ENCODE measurements around the gene MED26. TPM values are rescaled to one million over a fixed set of nuclear protein-coding genes. Genes with fewer than 3 reads are reported as not detected.

The MED26 gene
- total RNA-seq, 2 donors from 2014 or later = 10.8 to 11.8 TPM

DNA sequence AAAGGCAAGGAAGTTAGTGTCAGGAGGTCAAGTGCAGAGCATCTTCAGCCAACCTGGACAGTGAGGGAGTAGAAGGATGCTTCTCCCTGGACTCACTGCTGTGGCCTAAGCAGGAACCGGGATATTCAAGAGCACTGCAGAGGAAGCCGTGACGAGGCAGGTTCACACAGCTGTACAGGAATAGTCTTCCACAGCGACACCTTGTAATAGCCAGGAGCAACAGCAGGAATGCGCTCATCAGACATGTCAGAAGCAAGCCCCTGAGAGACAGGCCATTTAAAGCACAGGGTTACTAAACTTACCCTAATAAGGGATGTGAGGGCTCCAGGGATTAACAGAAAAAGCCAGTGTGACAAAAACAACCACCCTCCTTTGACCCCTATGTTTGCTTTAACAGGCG lies 3.5 kb upstream of the MED26 start:
- Histone ChIP-seq H3K4me3 (ENCODE audit: low read length) (no peak overlapping the region), H3K36me3 (ENCODE audit: control insufficient read depth, insufficient read depth, low read length) (peaks cover 37% of the 10 kb centered on the region), H3K4me1 (ENCODE audit: control insufficient read depth, insufficient read depth, low read length) (peaks cover 4% of the 10 kb centered on the region), H3K9ac (ENCODE audit: extremely low read depth, low read length, poor library complexity, severe bottlenecking) (no peak overlapping the region), H3K9me3 (ENCODE audit: control insufficient read depth, low read length) (no peaks in the 10 kb centered on the region), H3K27ac (ENCODE audit: low read depth, low read length) (no peak overlapping the region), H3K27me3 (ENCODE audit: control insufficient read depth, insufficient read depth, low read length, poor library complexity, severe bottlenecking) (no peaks in the 10 kb centered on the region)
- TF ChIP-seq, protein P1, sequence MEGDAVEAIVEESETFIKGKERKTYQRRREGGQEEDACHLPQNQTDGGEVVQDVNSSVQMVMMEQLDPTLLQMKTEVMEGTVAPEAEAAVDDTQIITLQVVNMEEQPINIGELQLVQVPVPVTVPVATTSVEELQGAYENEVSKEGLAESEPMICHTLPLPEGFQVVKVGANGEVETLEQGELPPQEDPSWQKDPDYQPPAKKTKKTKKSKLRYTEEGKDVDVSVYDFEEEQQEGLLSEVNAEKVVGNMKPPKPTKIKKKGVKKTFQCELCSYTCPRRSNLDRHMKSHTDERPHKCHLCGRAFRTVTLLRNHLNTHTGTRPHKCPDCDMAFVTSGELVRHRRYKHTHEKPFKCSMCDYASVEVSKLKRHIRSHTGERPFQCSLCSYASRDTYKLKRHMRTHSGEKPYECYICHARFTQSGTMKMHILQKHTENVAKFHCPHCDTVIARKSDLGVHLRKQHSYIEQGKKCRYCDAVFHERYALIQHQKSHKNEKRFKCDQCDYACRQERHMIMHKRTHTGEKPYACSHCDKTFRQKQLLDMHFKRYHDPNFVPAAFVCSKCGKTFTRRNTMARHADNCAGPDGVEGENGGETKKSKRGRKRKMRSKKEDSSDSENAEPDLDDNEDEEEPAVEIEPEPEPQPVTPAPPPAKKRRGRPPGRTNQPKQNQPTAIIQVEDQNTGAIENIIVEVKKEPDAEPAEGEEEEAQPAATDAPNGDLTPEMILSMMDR (conservative IDR thresholded peaks at IDR 0.05) = no peak
- Mint-ChIP-seq H3K4me3 (no peak overlapping the region), H3K9me3 (no peaks in the 10 kb centered on the region), H3K36me3 (ENCODE audit: low read depth) (peaks cover 36% of the 10 kb centered on the region), H3K27ac (no peak overlapping the region), H3K4me1 (peaks cover 8% of the 10 kb centered on the region), H3K27me3 (ENCODE audit: insufficient read depth) (no peaks in the 10 kb centered on the region)
- 96 to 99% methylated on average over 5 to 6 of the region's 6 CpGs for WGBS, 2 experiments (ENCODE audit: insufficient coverage in 1 of 2, insufficient read length in 1 of 2)
- DNase-seq = no peak

DNA sequence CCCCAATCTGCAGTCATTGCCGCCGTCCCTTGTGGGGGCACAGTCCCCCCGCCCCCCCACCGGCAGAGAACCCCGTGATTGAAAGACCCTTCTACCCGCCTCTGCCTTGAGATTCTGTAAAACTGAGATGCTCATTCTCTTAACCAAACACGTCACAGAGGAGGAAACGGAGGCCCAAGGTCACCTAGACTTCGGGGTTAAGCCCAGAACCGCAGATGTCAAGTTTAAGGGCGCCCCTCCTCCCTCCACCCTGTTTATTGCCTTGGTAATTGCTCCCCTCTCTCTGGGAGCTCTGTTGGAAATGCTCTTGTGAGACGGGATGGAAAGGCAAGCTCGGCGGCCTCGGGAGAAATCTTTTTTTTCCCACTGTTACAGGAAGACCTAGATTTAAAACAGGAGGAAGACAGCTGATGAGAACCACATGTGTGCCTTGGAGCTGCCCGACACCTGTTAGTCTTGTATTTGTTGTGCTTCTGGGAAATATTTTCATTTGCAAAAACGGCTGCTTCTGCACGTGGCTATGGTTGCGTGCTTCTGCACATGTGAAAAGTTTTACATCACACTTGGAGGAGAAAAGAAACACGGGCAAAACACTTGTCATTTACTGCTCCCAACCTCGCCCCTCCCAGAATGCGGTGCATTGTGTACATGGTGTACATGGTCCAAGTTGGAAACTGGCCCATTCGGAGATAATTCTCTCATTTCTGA lies 1.1 kb upstream of the MED26 start:
- 37 to 40% methylated on average over 17 to 23 of the region's 23 CpGs for whole genome bisulfite sequencing, 2 experiments (ENCODE audit: insufficient coverage in 1 of 2, insufficient read length in 1 of 2)
- peak overlapping the region; percentile 84 for H3K4me3 ChIP-seq (ENCODE audit: low read length)
- H3K27me3 ChIP-seq (ENCODE audit: control insufficient read depth, insufficient read depth, low read length, poor library complexity, severe bottlenecking) = no peaks in the 10 kb centered on the region
- Mint-ChIP-seq H3K9me3 (no peaks in the 10 kb centered on the region), H3K36me3 (ENCODE audit: low read depth) (peaks cover 22% of the 10 kb centered on the region), H3K4me3 (peak overlapping the region; percentile 93), H3K27me3 (ENCODE audit: insufficient read depth) (no peaks in the 10 kb centered on the region), H3K27ac (peak overlapping the region; percentile 98), H3K4me1 (peaks cover 27% of the 10 kb centered on the region)
- TF ChIP-seq, protein P1 (conservative IDR thresholded peaks at IDR 0.05) = no peak
- peaks cover 5% of the 10 kb centered on the region for H3K4me1 ChIP-seq (ENCODE audit: control insufficient read depth, insufficient read depth, low read length)
- peaks cover 42% of the 10 kb centered on the region for H3K36me3 ChIP-seq (ENCODE audit: control insufficient read depth, insufficient read depth, low read length)
- no peak for DNase-seq
- peak overlapping the region; percentile 84 for H3K27ac ChIP-seq (ENCODE audit: low read depth, low read length)
- peak overlapping the region; percentile 79 for H3K9ac ChIP-seq (ENCODE audit: extremely low read depth, low read length, poor library complexity, severe bottlenecking)
- H3K9me3 ChIP-seq (ENCODE audit: control insufficient read depth, low read length) = no peaks in the 10 kb centered on the region

DNA sequence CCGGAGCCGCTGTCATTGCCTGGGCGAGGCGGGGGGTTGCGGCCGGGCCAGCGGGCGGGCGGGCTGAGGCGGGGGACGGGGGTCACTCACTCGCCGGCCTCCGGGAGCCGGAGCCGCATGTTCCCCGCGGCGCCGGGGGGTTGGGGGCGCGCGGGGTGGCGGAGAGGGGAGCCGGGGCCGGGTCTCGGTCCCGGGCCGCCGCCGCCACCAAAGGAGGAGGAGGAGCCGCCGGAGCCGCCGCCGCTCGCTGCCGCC lies 149 bp downstream of the MED26 start:
- peaks cover 40% of the 10 kb centered on the region for H3K36me3 ChIP-seq (ENCODE audit: control insufficient read depth, insufficient read depth, low read length)
- peak overlapping the region; percentile 93 for H3K4me3 Mint-ChIP-seq
- peaks cover 27% of the 10 kb centered on the region for H3K4me1 Mint-ChIP-seq
- H3K9ac ChIP-seq (ENCODE audit: extremely low read depth, low read length, poor library complexity, severe bottlenecking) = peak overlapping the region; percentile 58
- peaks cover 20% of the 10 kb centered on the region for H3K36me3 Mint-ChIP-seq (ENCODE audit: low read depth)
- no peaks in the 10 kb centered on the region for H3K9me3 ChIP-seq (ENCODE audit: control insufficient read depth, low read length)
- no peak overlapping the region for H3K27ac ChIP-seq (ENCODE audit: low read depth, low read length)
- TF ChIP-seq, protein P1 (conservative IDR thresholded peaks at IDR 0.05) = no peak
- H3K27ac Mint-ChIP-seq = no peak overlapping the region
- no peaks in the 10 kb centered on the region for H3K27me3 ChIP-seq (ENCODE audit: control insufficient read depth, insufficient read depth, low read length, poor library complexity, severe bottlenecking)
- 0% methylated on average over 38 of the region's 38 CpGs; no CpG with 5 or more reads in 1 of the 2 experiments for WGBS, 2 experiments (ENCODE audit: insufficient coverage in 1 of 2, insufficient read length in 1 of 2)
- H3K4me1 ChIP-seq (ENCODE audit: control insufficient read depth, insufficient read depth, low read length) = peaks cover 5% of the 10 kb centered on the region
- H3K27me3 Mint-ChIP-seq (ENCODE audit: insufficient read depth) = no peaks in the 10 kb centered on the region
- peak overlapping the region; percentile 86 for H3K4me3 ChIP-seq (ENCODE audit: low read length)
- peak; percentile 56 for DNase-seq
- H3K9me3 Mint-ChIP-seq = no peaks in the 10 kb centered on the region

Data from endodermal cell (in vitro differentiated cells).